Loucy (cell line): ENCODE measurements around the gene MAPK8IP1.

Experiments used
- H2AFZ ChIP-seq: fragments of 200-600 bp; sonication (generic); 2 replicates; pipeline ENCODE4 v1.6.0; 2016; ENCODE audit warnings: antibody characterized with exemption, mild to moderate bottlenecking, low read length, moderate library complexity
- H3F3A ChIP-seq: fragments of 200-600 bp; 2 replicates; pipeline ENCODE4 v1.6.0; 2016; ENCODE audit warnings: antibody characterized with exemption, low read depth, mild to moderate bottlenecking
- H3K27me3 ChIP-seq: fragments of 200-600 bp; sonication (generic); 2 replicates; pipeline ENCODE4 v1.6.1; 2014; ENCODE audit warnings: low read length, mild to moderate bottlenecking; ENCODE audit not compliant: insufficient read depth, poor library complexity, severe bottlenecking
- H3K36me3 ChIP-seq: fragments of 200-600 bp; sonication (generic); 2 replicates; pipeline ENCODE4 v1.6.1; 2016; ENCODE audit warnings: low read length; ENCODE audit not compliant: insufficient read depth
- H3K4me1 ChIP-seq: fragments of 200-600 bp; sonication (generic); 2 replicates; pipeline ENCODE4 v1.5.1; 2014; ENCODE audit warnings: low read length, mild to moderate bottlenecking; ENCODE audit not compliant: insufficient read depth, poor library complexity, severe bottlenecking
- H3K4me2 ChIP-seq: fragments of 200-600 bp; sonication (generic); 2 replicates; pipeline ENCODE4 v1.6.0; 2014; ENCODE audit warnings: antibody characterized with exemption, low read length, low read depth, mild to moderate bottlenecking; ENCODE audit not compliant: poor library complexity, severe bottlenecking
- H3K4me3 ChIP-seq: fragments of 200-600 bp; sonication (generic); 2 replicates; pipeline ENCODE4 v1.5.1; 2014; ENCODE audit warnings: low read length, mild to moderate bottlenecking, mixed read lengths; ENCODE audit not compliant: poor library complexity, severe bottlenecking
- H3K79me2 ChIP-seq: fragments of 200-600 bp; sonication (generic); 2 replicates; pipeline ENCODE4 v1.6.1; 2014; ENCODE audit warnings: low read length; ENCODE audit not compliant: insufficient read depth
- H3K9ac ChIP-seq: fragments of 200-600 bp; sonication (generic); 2 replicates; pipeline ENCODE4 v1.6.0; 2014; ENCODE audit warnings: mild to moderate bottlenecking, low read depth, low read length, moderate library complexity; ENCODE audit not compliant: poor library complexity, severe bottlenecking
- H3K9me2 ChIP-seq: fragments of 200-600 bp; sonication (generic); replicated peaks from 2 replicates; pipeline ENCODE4 v1.6.1; 2016; ENCODE audit warnings: low read depth, low read length, mixed read lengths
- H3K9me3 ChIP-seq: fragments of 200-600 bp; sonication (generic); 2 replicates; pipeline ENCODE4 v1.6.1; 2014; ENCODE audit warnings: mild to moderate bottlenecking, antibody characterized with exemption, low read length, low read depth; ENCODE audit not compliant: insufficient read depth
- H4K20me1 ChIP-seq: fragments of 200-600 bp; sonication (generic); 2 replicates; pipeline ENCODE4 v1.6.0; 2014; ENCODE audit warnings: antibody characterized with exemption, low read length, mild to moderate bottlenecking; ENCODE audit not compliant: insufficient read depth, poor library complexity, severe bottlenecking
- CTCF ChIP-seq: fragments of 200-600 bp; sonication (generic); conservative IDR thresholded peaks from 2 replicates; pipeline ENCODE4 v1.5.1; 2014; ENCODE audit warnings: mild to moderate bottlenecking, antibody characterized with exemption, low read length
- EZH2phosphoT487 ChIP-seq: fragments of 200-600 bp; IDR thresholded peaks from 2 replicates; pipeline ENCODE4 v1.6.1; 2018; ENCODE audit warnings: antibody characterized with exemption, mild to moderate bottlenecking, moderate library complexity, borderline replicate concordance

Gene MAPK8IP1

GRCh38 chr11:45889555-45889954, 4.1 kb downstream of the MAPK8IP1 start:
- Histone ChIP-seq H3K4me1 (no peaks in the 10 kb centered on the region), H2AFZ (no peak overlapping the region), H3K9me2 (no peaks in the 10 kb centered on the region), H3K4me3 (no peak overlapping the region), H3K79me2 (no peaks in the 10 kb centered on the region), H3K27me3 (no peaks in the 10 kb centered on the region), H3K36me3 (no peaks in the 10 kb centered on the region), H4K20me1 (peaks cover 4% of the 10 kb centered on the region), H3K9me3 (no peaks in the 10 kb centered on the region), H3K9ac (no peak overlapping the region), H3K4me2 (no peak overlapping the region), H3F3A (no peaks in the 10 kb centered on the region)
- no peak for TF ChIP-seq EZH2phosphoT487
- TF ChIP-seq CTCF: no peak

GRCh38 chr11:45889966-45890365, 4.5 kb downstream of the MAPK8IP1 start:
- Histone ChIP-seq H3K4me3 (no peak overlapping the region), H3K9me2 (no peaks in the 10 kb centered on the region), H3K9me3 (no peaks in the 10 kb centered on the region), H3K4me1 (no peaks in the 10 kb centered on the region), H3F3A (no peaks in the 10 kb centered on the region), H3K4me2 (no peak overlapping the region), H3K36me3 (no peaks in the 10 kb centered on the region), H3K79me2 (no peaks in the 10 kb centered on the region), H3K9ac (no peak overlapping the region), H4K20me1 (peaks cover 3% of the 10 kb centered on the region), H2AFZ (no peak overlapping the region), H3K27me3 (no peaks in the 10 kb centered on the region)
- TF ChIP-seq EZH2phosphoT487 (no peak), CTCF (no peak)

- no peaks in the 10 kb centered on the region for H3K36me3 ChIP-seq
- H3K79me2 ChIP-seq: no peaks in the 10 kb centered on the region
- no peaks in the 10 kb centered on the region for H3F3A ChIP-seq
- no peaks in the 10 kb centered on the region for H3K4me1 ChIP-seq
- H3K4me3 ChIP-seq: no peak overlapping the region
- no peak overlapping the region for H2AFZ ChIP-seq
- no peak overlapping the region for H3K4me2 ChIP-seq
- H3K9ac ChIP-seq: no peak overlapping the region
- H3K9me3 ChIP-seq: no peaks in the 10 kb centered on the region
- no peaks in the 10 kb centered on the region for H3K27me3 ChIP-seq
- no peaks in the 10 kb centered on the region for H3K9me2 ChIP-seq
- no peaks in the 10 kb centered on the region for H4K20me1 ChIP-seq
- TF ChIP-seq CTCF: no peak
- no peak for TF ChIP-seq EZH2phosphoT487
Observed at GRCh38 chr11:45890886-45891550, 5.6 kb downstream of the MAPK8IP1 start.
